HCT116 (cell line): ENCODE data around the gene SLC35F3. TPM values are rescaled to one million over a fixed set of nuclear protein-coding genes. Genes with fewer than 3 reads are reported as not detected.

Experiments
- ATAC-seq: fragments of 200-7000 bp; cut with Tn5 transposase; 2 replicates; pipeline ENCODE4 v1.9.1; 2020; ENCODE audit warnings: mild to moderate bottlenecking, moderate library complexity
- BruUV-seq: library from RNA; stranded (reverse); fragments of 400-500 nt; replicated peaks from 2 replicates; lab custom pipeline; 2021; lab: Mats Ljungman, UMichigan
- CTCF ChIA-PET: fragments of 300-600 bp; sonication (Branson Sonifier 250); formaldehyde crosslinking; loops from one replicate; lab custom pipeline; 2021; ENCODE audit warnings: antibody characterized with exemption; lab: Charles Lee
- POLR2A ChIA-PET: fragments of 300-600, 350-600 bp; sonication (Branson Sonifier 250); formaldehyde crosslinking; loops from one replicate; lab custom pipeline; 2021; ENCODE audit warnings: antibody characterized with exemption; lab: Charles Lee
- RAD21 ChIA-PET, 2 experiments: fragments of 300-600 bp; sonication (Branson Sonifier 250); formaldehyde crosslinking; loops; one replicate each; lab custom pipeline; 2023; ENCODE audit warnings: low total read pairs in 2 of 2; ENCODE audit not compliant: uncharacterized antibody in 2 of 2, unreplicated experiment in 2 of 2, low non-redundant PET in 1 of 2; lab: Charles Lee
- DNase-seq: peaks from one replicate; pipeline ENCODE4 v3.0.0-alpha.2; 2010; ENCODE audit warnings: low read depth, low spot score
- H2AFZ ChIP-seq: fragments of 200-600 bp; shearing (Covaris generic), sonication (generic); 2 replicates; pipeline ENCODE4 v1.6.1; 2017; ENCODE audit warnings: low read depth, mixed run types, mixed read lengths, antibody characterized with exemption, low read length; ENCODE audit not compliant: poor library complexity, severe bottlenecking
- H3K27ac ChIP-seq: 2 replicates; pipeline ENCODE4 v1.5.1; 2012; ENCODE audit warnings: low read depth, low read length
- H3K27me3 ChIP-seq: fragments of 200-600 bp; sonication (generic); 2 replicates; pipeline ENCODE4 v1.6.1; 2016; ENCODE audit warnings: mixed run types, low read length, mixed read lengths; ENCODE audit not compliant: insufficient read depth
- H3K36me3 ChIP-seq, 2 experiments: fragments of 200-500 bp in 1 of 2; fragments of 200-600 bp in 1 of 2; sonication (Bioruptor generic) in 1 of 2; sonication (generic) in 1 of 2; 2 replicates each; pipeline versions ENCODE4 v1.5.1 to v1.6.1; 2014 to 2016; ENCODE audit warnings: low read length in 2 of 2, inconsistent platforms in 1 of 2, mixed read lengths in 1 of 2, mixed run types in 1 of 2; ENCODE audit not compliant: insufficient read depth in 2 of 2, control insufficient read depth in 1 of 2
- H3K4me1 ChIP-seq, 2 experiments: fragments of 200-600 bp in 1 of 2; sonication (generic) in 1 of 2; 2 replicates each; pipeline versions ENCODE4 v1.5.1 to v1.6.1; 2012 to 2017; ENCODE audit warnings: low read length in 2 of 2, inconsistent platforms in 1 of 2, mild to moderate bottlenecking in 1 of 2, mixed read lengths in 1 of 2, mixed run types in 1 of 2, moderate library complexity in 1 of 2; ENCODE audit not compliant: insufficient read depth in 2 of 2, control insufficient read depth in 1 of 2
- H3K4me2 ChIP-seq: fragments of 200-600 bp; sonication (generic); 2 replicates; pipeline ENCODE4 v1.6.1; 2017; ENCODE audit warnings: mixed run types, low read length, mixed read lengths
- H3K4me3 ChIP-seq, 2 experiments: fragments of 200-600 bp in 1 of 2; sonication (generic) in 1 of 2; replicated peaks in 1 of 2; 2 replicates each; pipeline ENCODE4 v1.5.1; 2011 to 2016; ENCODE audit warnings: low read length in 2 of 2, control low read depth in 1 of 2, low read depth in 1 of 2, mild to moderate bottlenecking in 1 of 2, mixed read lengths in 1 of 2, mixed run types in 1 of 2
- H3K79me2 ChIP-seq: fragments of 200-600 bp; sonication (generic); 2 replicates; pipeline ENCODE4 v1.6.1; 2017; ENCODE audit warnings: mild to moderate bottlenecking, mixed run types, low read length, moderate library complexity, mixed read lengths; ENCODE audit not compliant: insufficient read depth
- H3K9ac ChIP-seq: fragments of 200-600 bp; sonication (generic); 2 replicates; pipeline ENCODE4 v1.6.1; 2016; ENCODE audit warnings: low read length, mixed read lengths
- H3K9me2 ChIP-seq: fragments of 200-600 bp; sonication (generic), shearing (Covaris generic); 2 replicates; pipeline ENCODE4 v1.6.1; 2017; ENCODE audit warnings: mixed run types, mild to moderate bottlenecking, moderate library complexity; ENCODE audit not compliant: insufficient read depth
- H3K9me3 ChIP-seq, 2 experiments: fragments of 200-500 bp in 1 of 2; fragments of 200-600 bp in 1 of 2; sonication (Bioruptor generic) in 1 of 2; sonication (generic) in 1 of 2; 2 replicates each; pipeline ENCODE4 v1.6.1; 2014 to 2017; ENCODE audit warnings: low read length in 2 of 2, mixed read lengths in 2 of 2, inconsistent platforms in 1 of 2, low read depth in 1 of 2, mild to moderate bottlenecking in 1 of 2, mixed run types in 1 of 2, moderate library complexity in 1 of 2; ENCODE audit not compliant: control insufficient read depth in 1 of 2, insufficient read depth in 1 of 2
- H4K20me1 ChIP-seq: fragments of 200-600 bp; sonication (generic), shearing (Covaris generic); 2 replicates; pipeline ENCODE4 v1.6.1; 2017; ENCODE audit warnings: mixed run types, mild to moderate bottlenecking, moderate library complexity; ENCODE audit not compliant: insufficient read depth
- CBX3 ChIP-seq: IDR thresholded peaks from 2 replicates; pipeline ENCODE4 v1.6.1; 2012; ENCODE audit warnings: low read depth
- CEBPB ChIP-seq: IDR thresholded peaks from 2 replicates; pipeline ENCODE4 v1.6.1; 2012; ENCODE audit warnings: low read depth
- EGR1 ChIP-seq: IDR thresholded peaks from 2 replicates; pipeline ENCODE4 v1.6.1; 2012; ENCODE audit warnings: low read depth
- EZH2 ChIP-seq: fragments of 200-600 bp; sonication (generic); IDR thresholded peaks from 2 replicates; pipeline ENCODE4 v1.6.1; 2017; ENCODE audit warnings: antibody characterized with exemption, mixed run types
- EZH2phosphoT487 ChIP-seq: fragments of 200-600 bp; IDR thresholded peaks from 2 replicates; pipeline ENCODE4 v1.6.1; 2018; ENCODE audit warnings: antibody characterized with exemption, borderline replicate concordance
- POLR2A ChIP-seq: IDR thresholded peaks from 2 replicates; pipeline ENCODE4 v1.7.0; 2011; ENCODE audit warnings: borderline replicate concordance; ENCODE audit not compliant: insufficient read depth, insufficient read length; ENCODE audit errors: extremely low read depth
- POLR2AphosphoS5 ChIP-seq: IDR thresholded peaks from 2 replicates; pipeline ENCODE4 v1.6.1; 2011; ENCODE audit warnings: mild to moderate bottlenecking, low read depth, low read length, moderate library complexity
- RAD21 ChIP-seq: IDR thresholded peaks from 2 replicates; pipeline ENCODE4 v1.6.1; 2012; ENCODE audit warnings: low read depth, mild to moderate bottlenecking
- SIN3A ChIP-seq: IDR thresholded peaks from 2 replicates; pipeline ENCODE4 v1.6.1; 2012; ENCODE audit warnings: low read depth
- SP1 ChIP-seq: IDR thresholded peaks from 2 replicates; pipeline ENCODE4 v1.6.1; 2012; ENCODE audit warnings: low read depth
- SRF ChIP-seq: IDR thresholded peaks from 2 replicates; pipeline ENCODE4 v1.6.1; 2012; ENCODE audit warnings: low read depth
- YY1 ChIP-seq: IDR thresholded peaks from 2 replicates; pipeline ENCODE4 v1.6.1; 2011; ENCODE audit warnings: low read length, low read depth, moderate library complexity, mild to moderate bottlenecking; ENCODE audit not compliant: insufficient replicate concordance; ENCODE audit errors: extremely low read depth
- ZFX ChIP-seq: fragments of 450-650 bp; IDR thresholded peaks from 2 replicates; pipeline ENCODE4 v1.6.1; 2017
- ZNF274 ChIP-seq: fragments of 200-500 bp; sonication (Bioruptor generic); IDR thresholded peaks from 2 replicates; pipeline ENCODE4 v1.6.1; 2014; ENCODE audit warnings: mild to moderate bottlenecking, low read depth, low read length, inconsistent platforms
- intact Hi-C: fragments of 100-400 bp; cut with micrococcal nuclease; formaldehyde crosslinking; loops from 2 replicates; pipeline ENCODE4 v1.10.0; 2022
- total RNA-seq: library from RNA; stranded (reverse); gene quantifications from one replicate; pipeline ENCODE4 v1.2.1, GENCODE V29; 2021; ENCODE audit not compliant: unreplicated experiment
- TF ChIP-seq, protein P1 (sequence below): IDR thresholded peaks from 2 replicates; pipeline ENCODE4 v1.6.1; 2012; ENCODE audit warnings: low read depth
- TF ChIP-seq, protein P2 (sequence below), 3 experiments: fragments of 200-600 bp in 1 of 3; sonication (generic) in 1 of 3; IDR thresholded peaks in 2 of 3; conservative IDR thresholded peaks in 1 of 3; 2 replicates each; pipeline ENCODE4 v1.5.1; 2012 to 2017; ENCODE audit warnings: low read depth in 2 of 3, low read length in 2 of 3, antibody characterized with exemption in 1 of 3, borderline replicate concordance in 1 of 3, control low read depth in 1 of 3, mild to moderate bottlenecking in 1 of 3, mixed read lengths in 1 of 3, mixed run types in 1 of 3, moderate library complexity in 1 of 3; ENCODE audit not compliant: insufficient read depth in 1 of 3
- TF ChIP-seq, protein P3 (sequence below): IDR thresholded peaks from 2 replicates; pipeline ENCODE4 v1.6.1; 2012
- TF ChIP-seq, protein P4 (sequence below): IDR thresholded peaks from 2 replicates; pipeline ENCODE4 v1.6.1; 2012
- TF ChIP-seq, protein P5 (sequence below): IDR thresholded peaks from 2 replicates; pipeline ENCODE4 v1.6.1; 2011; ENCODE audit warnings: mild to moderate bottlenecking, low read length, moderate library complexity; ENCODE audit not compliant: insufficient replicate concordance; ENCODE audit errors: extremely low read depth

Gene SLC35F3
- total RNA-seq, 1 experiment from 2014 or later: 6.4 TPM

DNA sequence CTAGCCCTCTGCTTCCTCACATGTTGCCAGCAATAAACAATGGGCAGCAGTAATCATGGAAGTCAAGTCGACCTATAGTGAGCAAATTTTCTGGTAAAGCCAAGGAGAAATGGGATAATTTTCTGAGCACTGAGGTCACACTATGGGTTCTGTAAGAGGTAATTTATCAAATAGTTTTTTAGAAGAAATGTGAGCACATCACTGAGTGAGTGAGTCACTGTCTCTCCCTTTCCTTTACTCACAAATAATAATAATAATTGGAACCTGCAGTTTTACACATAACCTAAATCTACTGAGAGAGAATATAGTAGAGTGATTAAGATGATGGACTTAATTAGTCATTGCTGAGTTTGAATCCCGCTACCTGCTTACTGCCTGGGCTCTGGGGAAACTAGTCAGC is 23.6 kb downstream of the SLC35F3 start:
- H4K20me1 ChIP-seq: no peaks in the 10 kb centered on the region

More for the DNA sequence above, 23.6 kb downstream of the SLC35F3 start:
- H3K4me2 ChIP-seq: no peak overlapping the region
- H3K4me1 ChIP-seq: no peaks in the 10 kb centered on the region
- intact Hi-C loops: no loop called here
- TF ChIP-seq ZNF274: no peak
- no peak for TF ChIP-seq POLR2AphosphoS5
- no peak for TF ChIP-seq RAD21
- TF ChIP-seq, protein P1, sequence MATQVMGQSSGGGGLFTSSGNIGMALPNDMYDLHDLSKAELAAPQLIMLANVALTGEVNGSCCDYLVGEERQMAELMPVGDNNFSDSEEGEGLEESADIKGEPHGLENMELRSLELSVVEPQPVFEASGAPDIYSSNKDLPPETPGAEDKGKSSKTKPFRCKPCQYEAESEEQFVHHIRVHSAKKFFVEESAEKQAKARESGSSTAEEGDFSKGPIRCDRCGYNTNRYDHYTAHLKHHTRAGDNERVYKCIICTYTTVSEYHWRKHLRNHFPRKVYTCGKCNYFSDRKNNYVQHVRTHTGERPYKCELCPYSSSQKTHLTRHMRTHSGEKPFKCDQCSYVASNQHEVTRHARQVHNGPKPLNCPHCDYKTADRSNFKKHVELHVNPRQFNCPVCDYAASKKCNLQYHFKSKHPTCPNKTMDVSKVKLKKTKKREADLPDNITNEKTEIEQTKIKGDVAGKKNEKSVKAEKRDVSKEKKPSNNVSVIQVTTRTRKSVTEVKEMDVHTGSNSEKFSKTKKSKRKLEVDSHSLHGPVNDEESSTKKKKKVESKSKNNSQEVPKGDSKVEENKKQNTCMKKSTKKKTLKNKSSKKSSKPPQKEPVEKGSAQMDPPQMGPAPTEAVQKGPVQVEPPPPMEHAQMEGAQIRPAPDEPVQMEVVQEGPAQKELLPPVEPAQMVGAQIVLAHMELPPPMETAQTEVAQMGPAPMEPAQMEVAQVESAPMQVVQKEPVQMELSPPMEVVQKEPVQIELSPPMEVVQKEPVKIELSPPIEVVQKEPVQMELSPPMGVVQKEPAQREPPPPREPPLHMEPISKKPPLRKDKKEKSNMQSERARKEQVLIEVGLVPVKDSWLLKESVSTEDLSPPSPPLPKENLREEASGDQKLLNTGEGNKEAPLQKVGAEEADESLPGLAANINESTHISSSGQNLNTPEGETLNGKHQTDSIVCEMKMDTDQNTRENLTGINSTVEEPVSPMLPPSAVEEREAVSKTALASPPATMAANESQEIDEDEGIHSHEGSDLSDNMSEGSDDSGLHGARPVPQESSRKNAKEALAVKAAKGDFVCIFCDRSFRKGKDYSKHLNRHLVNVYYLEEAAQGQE: no peak
- TF ChIP-seq EZH2phosphoT487: no peak
- TF ChIP-seq SP1: no peak
- no peak for TF ChIP-seq SRF
- TF ChIP-seq, protein P2, sequence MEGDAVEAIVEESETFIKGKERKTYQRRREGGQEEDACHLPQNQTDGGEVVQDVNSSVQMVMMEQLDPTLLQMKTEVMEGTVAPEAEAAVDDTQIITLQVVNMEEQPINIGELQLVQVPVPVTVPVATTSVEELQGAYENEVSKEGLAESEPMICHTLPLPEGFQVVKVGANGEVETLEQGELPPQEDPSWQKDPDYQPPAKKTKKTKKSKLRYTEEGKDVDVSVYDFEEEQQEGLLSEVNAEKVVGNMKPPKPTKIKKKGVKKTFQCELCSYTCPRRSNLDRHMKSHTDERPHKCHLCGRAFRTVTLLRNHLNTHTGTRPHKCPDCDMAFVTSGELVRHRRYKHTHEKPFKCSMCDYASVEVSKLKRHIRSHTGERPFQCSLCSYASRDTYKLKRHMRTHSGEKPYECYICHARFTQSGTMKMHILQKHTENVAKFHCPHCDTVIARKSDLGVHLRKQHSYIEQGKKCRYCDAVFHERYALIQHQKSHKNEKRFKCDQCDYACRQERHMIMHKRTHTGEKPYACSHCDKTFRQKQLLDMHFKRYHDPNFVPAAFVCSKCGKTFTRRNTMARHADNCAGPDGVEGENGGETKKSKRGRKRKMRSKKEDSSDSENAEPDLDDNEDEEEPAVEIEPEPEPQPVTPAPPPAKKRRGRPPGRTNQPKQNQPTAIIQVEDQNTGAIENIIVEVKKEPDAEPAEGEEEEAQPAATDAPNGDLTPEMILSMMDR (IDR thresholded peaks at IDR 0.05 in 2 of 3, conservative IDR thresholded peaks at IDR 0.05 in 1 of 3; ENCODE audit: borderline replicate concordance in 1 of 3, insufficient read depth in 1 of 3, low read depth in 2 of 3, low read length in 2 of 3): no peak
- TF ChIP-seq EZH2: no peak
- TF ChIP-seq YY1: no peak
- TF ChIP-seq, protein P3, sequence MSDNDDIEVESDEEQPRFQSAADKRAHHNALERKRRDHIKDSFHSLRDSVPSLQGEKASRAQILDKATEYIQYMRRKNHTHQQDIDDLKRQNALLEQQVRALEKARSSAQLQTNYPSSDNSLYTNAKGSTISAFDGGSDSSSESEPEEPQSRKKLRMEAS: no peak
- no peak for TF ChIP-seq SIN3A
- no peak for TF ChIP-seq ZFX
- TF ChIP-seq, protein P4, sequence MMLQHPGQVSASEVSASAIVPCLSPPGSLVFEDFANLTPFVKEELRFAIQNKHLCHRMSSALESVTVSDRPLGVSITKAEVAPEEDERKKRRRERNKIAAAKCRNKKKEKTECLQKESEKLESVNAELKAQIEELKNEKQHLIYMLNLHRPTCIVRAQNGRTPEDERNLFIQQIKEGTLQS: no peak
- no peak for TF ChIP-seq POLR2A
- no peak for TF ChIP-seq EGR1
- no peak for TF ChIP-seq CBX3
- no peak for TF ChIP-seq CEBPB
- TF ChIP-seq, protein P5, sequence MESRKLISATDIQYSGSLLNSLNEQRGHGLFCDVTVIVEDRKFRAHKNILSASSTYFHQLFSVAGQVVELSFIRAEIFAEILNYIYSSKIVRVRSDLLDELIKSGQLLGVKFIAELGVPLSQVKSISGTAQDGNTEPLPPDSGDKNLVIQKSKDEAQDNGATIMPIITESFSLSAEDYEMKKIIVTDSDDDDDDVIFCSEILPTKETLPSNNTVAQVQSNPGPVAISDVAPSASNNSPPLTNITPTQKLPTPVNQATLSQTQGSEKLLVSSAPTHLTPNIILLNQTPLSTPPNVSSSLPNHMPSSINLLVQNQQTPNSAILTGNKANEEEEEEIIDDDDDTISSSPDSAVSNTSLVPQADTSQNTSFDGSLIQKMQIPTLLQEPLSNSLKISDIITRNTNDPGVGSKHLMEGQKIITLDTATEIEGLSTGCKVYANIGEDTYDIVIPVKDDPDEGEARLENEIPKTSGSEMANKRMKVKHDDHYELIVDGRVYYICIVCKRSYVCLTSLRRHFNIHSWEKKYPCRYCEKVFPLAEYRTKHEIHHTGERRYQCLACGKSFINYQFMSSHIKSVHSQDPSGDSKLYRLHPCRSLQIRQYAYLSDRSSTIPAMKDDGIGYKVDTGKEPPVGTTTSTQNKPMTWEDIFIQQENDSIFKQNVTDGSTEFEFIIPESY: no peak
- TF ChIP-seq, all 23 proteins: peak for 0
- RAD21 ChIA-PET: no interaction called here
- DNase-seq (no peak), ATAC-seq (no peak)
- H3K9me2 ChIP-seq: no peaks in the 10 kb centered on the region
- POLR2A ChIA-PET: no interaction called here
- H3K27ac ChIP-seq: no peak overlapping the region
- H2AFZ ChIP-seq: no peak overlapping the region
- no peak overlapping the region for H3K4me3 ChIP-seq
- H3K27me3 ChIP-seq: no peaks in the 10 kb centered on the region
- H3K9ac ChIP-seq: no peak overlapping the region
- no TSS peak for BruUV-seq
- H3K36me3 ChIP-seq: no peaks in the 10 kb centered on the region
- H3K9me3 ChIP-seq: no peaks in the 10 kb centered on the region
- CTCF ChIA-PET: no interaction called here
- peaks cover 34% of the 10 kb centered on the region for H3K79me2 ChIP-seq
